ENCODE results near the gene OR2H1. TPM values are rescaled to one million over a fixed set of nuclear protein-coding genes. Genes with fewer than 3 reads are reported as not detected.

Gene OR2H1
- total RNA-seq, 2 donors from 2014 or later = not detected

GRCh38 chr6:29479560-29479959 lies 22.6 kb downstream of the OR2H1 start:
- H3K27me3 Mint-ChIP-seq (ENCODE audit: insufficient read depth) = no peaks in the 10 kb centered on the region
- DNase-seq = no peak

GRCh38 chr6:29483186-29483585 lies 26.2 kb downstream of the OR2H1 start:
- no peaks in the 10 kb centered on the region for H3K36me3 ChIP-seq (ENCODE audit: control insufficient read depth, insufficient read depth, low read length)
- no peaks in the 10 kb centered on the region for H3K9me3 ChIP-seq (ENCODE audit: control insufficient read depth, low read length)
- no peaks in the 10 kb centered on the region for H3K27me3 Mint-ChIP-seq (ENCODE audit: insufficient read depth)
- DNase-seq = no peak
- no peak overlapping the region for H3K27ac Mint-ChIP-seq
- no peak overlapping the region for H3K27ac ChIP-seq (ENCODE audit: low read depth, low read length)
- H3K36me3 Mint-ChIP-seq (ENCODE audit: low read depth) = no peaks in the 10 kb centered on the region
- H3K4me3 Mint-ChIP-seq = no peak overlapping the region
- H3K9ac ChIP-seq (ENCODE audit: extremely low read depth, low read length, poor library complexity, severe bottlenecking) = no peak overlapping the region
- no peaks in the 10 kb centered on the region for H3K27me3 ChIP-seq (ENCODE audit: control insufficient read depth, insufficient read depth, low read length, poor library complexity, severe bottlenecking)
- H3K4me1 Mint-ChIP-seq = no peaks in the 10 kb centered on the region
- no peak overlapping the region for H3K4me3 ChIP-seq (ENCODE audit: low read length)
- TF ChIP-seq CTCF (conservative IDR thresholded peaks at IDR 0.05) = no peak
- WGBS, 2 experiments (ENCODE audit: insufficient coverage in 1 of 2, insufficient read length in 1 of 2) = 91 to 95% methylated on average over 2 to 3 of the region's 3 CpGs
- H3K4me1 ChIP-seq (ENCODE audit: control insufficient read depth, insufficient read depth, low read length) = no peaks in the 10 kb centered on the region
- peaks cover 1% of the 10 kb centered on the region for H3K9me3 Mint-ChIP-seq

More at GRCh38 chr6:29479560-29479959, 22.6 kb downstream of the OR2H1 start:
- no peak overlapping the region for H3K27ac ChIP-seq (ENCODE audit: low read depth, low read length)
- Mint-ChIP-seq H3K4me1 (no peaks in the 10 kb centered on the region), H3K9me3 (peaks cover 1% of the 10 kb centered on the region), H3K4me3 (no peak overlapping the region), H3K27ac (no peak overlapping the region), H3K36me3 (ENCODE audit: low read depth) (no peaks in the 10 kb centered on the region)
- H3K27me3 ChIP-seq (ENCODE audit: control insufficient read depth, insufficient read depth, low read length, poor library complexity, severe bottlenecking) = no peaks in the 10 kb centered on the region
- no peaks in the 10 kb centered on the region for H3K9me3 ChIP-seq (ENCODE audit: control insufficient read depth, low read length)
- H3K4me1 ChIP-seq (ENCODE audit: control insufficient read depth, insufficient read depth, low read length) = no peaks in the 10 kb centered on the region
- H3K36me3 ChIP-seq (ENCODE audit: control insufficient read depth, insufficient read depth, low read length) = no peaks in the 10 kb centered on the region
- WGBS, 2 experiments (ENCODE audit: insufficient coverage in 1 of 2, insufficient read length in 1 of 2) = 92 to 100% methylated on average over 1 to 2 of the region's 2 CpGs
- H3K9ac ChIP-seq (ENCODE audit: extremely low read depth, low read length, poor library complexity, severe bottlenecking) = no peak overlapping the region
- H3K4me3 ChIP-seq (ENCODE audit: low read length) = no peak overlapping the region
- no peak for TF ChIP-seq CTCF (conservative IDR thresholded peaks at IDR 0.05)

GRCh38 chr6:29483735-29484134 lies 26.8 kb downstream of the OR2H1 start:
- no peak for TF ChIP-seq CTCF (conservative IDR thresholded peaks at IDR 0.05)
- H3K36me3 ChIP-seq (ENCODE audit: control insufficient read depth, insufficient read depth, low read length) = no peaks in the 10 kb centered on the region
- no peak overlapping the region for H3K4me3 ChIP-seq (ENCODE audit: low read length)
- no peak overlapping the region for H3K27ac ChIP-seq (ENCODE audit: low read depth, low read length)
- H3K27me3 Mint-ChIP-seq (ENCODE audit: insufficient read depth) = no peaks in the 10 kb centered on the region
- no peak for DNase-seq
- H3K9ac ChIP-seq (ENCODE audit: extremely low read depth, low read length, poor library complexity, severe bottlenecking) = no peak overlapping the region
- WGBS, 2 experiments (ENCODE audit: insufficient coverage in 1 of 2, insufficient read length in 1 of 2) = 78 to 100% methylated on average over 1 of the region's 1 CpG
- H3K4me1 ChIP-seq (ENCODE audit: control insufficient read depth, insufficient read depth, low read length) = no peaks in the 10 kb centered on the region
- H3K4me1 Mint-ChIP-seq = no peaks in the 10 kb centered on the region
- H3K27me3 ChIP-seq (ENCODE audit: control insufficient read depth, insufficient read depth, low read length, poor library complexity, severe bottlenecking) = no peaks in the 10 kb centered on the region
- no peak overlapping the region for H3K27ac Mint-ChIP-seq
- no peaks in the 10 kb centered on the region for H3K9me3 ChIP-seq (ENCODE audit: control insufficient read depth, low read length)
- no peak overlapping the region for H3K4me3 Mint-ChIP-seq
- no peaks in the 10 kb centered on the region for H3K36me3 Mint-ChIP-seq (ENCODE audit: low read depth)
- H3K9me3 Mint-ChIP-seq = peaks cover 1% of the 10 kb centered on the region
